DOHH2 (cell line): ENCODE results near the gene SNRPA.

ENCODE experiments used
- H3F3A ChIP-seq: fragments of 200-600 bp; sonication (generic), shearing (Covaris generic); 2 replicates; pipeline ENCODE4 v1.6.0; 2016; ENCODE audit warnings: antibody characterized with exemption, mild to moderate bottlenecking; ENCODE audit not compliant: control insufficient read depth, insufficient read depth
- H3K27ac ChIP-seq: fragments of 200-600 bp; sonication (generic); 2 replicates; pipeline ENCODE4 v1.5.1; 2014; ENCODE audit warnings: low read depth, mild to moderate bottlenecking, low read length, moderate library complexity
- H3K27me3 ChIP-seq: fragments of 200-600 bp; sonication (generic); 2 replicates; pipeline ENCODE4 v1.6.1; 2014; ENCODE audit warnings: mild to moderate bottlenecking, low read length, mixed read lengths; ENCODE audit not compliant: control insufficient read depth
- H3K36me3 ChIP-seq: fragments of 200-600 bp; sonication (generic); 2 replicates; pipeline ENCODE4 v1.6.1; 2014; ENCODE audit warnings: mild to moderate bottlenecking, low read length, moderate library complexity, mixed read lengths; ENCODE audit not compliant: control insufficient read depth
- H3K4me1 ChIP-seq: fragments of 200-600 bp; sonication (generic); 2 replicates; pipeline ENCODE4 v1.6.1; 2014; ENCODE audit warnings: mild to moderate bottlenecking, low read length, mixed read lengths; ENCODE audit not compliant: control insufficient read depth
- H3K4me2 ChIP-seq: fragments of 200-600 bp; sonication (generic); 2 replicates; pipeline ENCODE4 v1.6.0; 2014; ENCODE audit warnings: mild to moderate bottlenecking, low read length, moderate library complexity
- H3K4me3 ChIP-seq: fragments of 200-600 bp; sonication (generic); 2 replicates; pipeline ENCODE4 v1.5.1; 2014; ENCODE audit warnings: mild to moderate bottlenecking, low read length, mixed read lengths
- H3K79me2 ChIP-seq: fragments of 200-600 bp; sonication (generic); 2 replicates; pipeline ENCODE4 v1.6.1; 2014; ENCODE audit warnings: mild to moderate bottlenecking, low read length, mixed read lengths; ENCODE audit not compliant: control insufficient read depth
- H3K9me2 ChIP-seq: fragments of 200-600 bp; sonication (generic); replicated peaks from 2 replicates; pipeline ENCODE4 v1.6.1; 2014; ENCODE audit warnings: mild to moderate bottlenecking, low read length, mixed read lengths; ENCODE audit not compliant: control insufficient read depth
- H3K9me3 ChIP-seq: fragments of 200-600 bp; sonication (generic); 2 replicates; pipeline ENCODE4 v1.6.1; 2014; ENCODE audit warnings: antibody characterized with exemption, low read length, mixed read lengths; ENCODE audit not compliant: control insufficient read depth, insufficient read depth
- H4K20me1 ChIP-seq: fragments of 200-600 bp; sonication (generic); 2 replicates; pipeline ENCODE4 v1.6.0; 2014; ENCODE audit warnings: low read depth, mild to moderate bottlenecking, antibody characterized with exemption, low read length, moderate library complexity; ENCODE audit not compliant: control insufficient read depth, insufficient read depth
- CTCF ChIP-seq: fragments of 200-600 bp; sonication (generic); IDR thresholded peaks from one replicate; pipeline ENCODE4 v1.5.1; 2014; ENCODE audit warnings: antibody characterized with exemption, mild to moderate bottlenecking, low read depth, low read length; ENCODE audit not compliant: poor library complexity, severe bottlenecking
- EZH2phosphoT487 ChIP-seq: fragments of 200-600 bp; sonication (generic); IDR thresholded peaks from 2 replicates; pipeline ENCODE4 v1.6.1; 2017; ENCODE audit warnings: borderline replicate concordance, mild to moderate bottlenecking, antibody characterized with exemption, low read length, moderate library complexity, mixed read lengths

Gene SNRPA

GRCh38 chr19:40737102-40737644 is 13.8 kb upstream of the SNRPA start:
- H3K4me2 ChIP-seq: no peak overlapping the region
- no peak overlapping the region for H3K4me3 ChIP-seq
- H3K36me3 ChIP-seq: 0 out of 2 replicates have a peak, but pooled peaks cover 3% of the 10 kb centered on the region
- H3K27me3 ChIP-seq: no peaks in the 10 kb centered on the region
- no peaks in the 10 kb centered on the region for H3K4me1 ChIP-seq
- H3K9me3 ChIP-seq: no peaks in the 10 kb centered on the region
- no peak for TF ChIP-seq EZH2phosphoT487
- TF ChIP-seq CTCF: no peak
- H3K27ac ChIP-seq: no peak overlapping the region
- no peaks in the 10 kb centered on the region for H3K79me2 ChIP-seq
- H4K20me1 ChIP-seq: no peaks in the 10 kb centered on the region
- H3F3A ChIP-seq: no peaks in the 10 kb centered on the region
- no peaks in the 10 kb centered on the region for H3K9me2 ChIP-seq

DNA sequence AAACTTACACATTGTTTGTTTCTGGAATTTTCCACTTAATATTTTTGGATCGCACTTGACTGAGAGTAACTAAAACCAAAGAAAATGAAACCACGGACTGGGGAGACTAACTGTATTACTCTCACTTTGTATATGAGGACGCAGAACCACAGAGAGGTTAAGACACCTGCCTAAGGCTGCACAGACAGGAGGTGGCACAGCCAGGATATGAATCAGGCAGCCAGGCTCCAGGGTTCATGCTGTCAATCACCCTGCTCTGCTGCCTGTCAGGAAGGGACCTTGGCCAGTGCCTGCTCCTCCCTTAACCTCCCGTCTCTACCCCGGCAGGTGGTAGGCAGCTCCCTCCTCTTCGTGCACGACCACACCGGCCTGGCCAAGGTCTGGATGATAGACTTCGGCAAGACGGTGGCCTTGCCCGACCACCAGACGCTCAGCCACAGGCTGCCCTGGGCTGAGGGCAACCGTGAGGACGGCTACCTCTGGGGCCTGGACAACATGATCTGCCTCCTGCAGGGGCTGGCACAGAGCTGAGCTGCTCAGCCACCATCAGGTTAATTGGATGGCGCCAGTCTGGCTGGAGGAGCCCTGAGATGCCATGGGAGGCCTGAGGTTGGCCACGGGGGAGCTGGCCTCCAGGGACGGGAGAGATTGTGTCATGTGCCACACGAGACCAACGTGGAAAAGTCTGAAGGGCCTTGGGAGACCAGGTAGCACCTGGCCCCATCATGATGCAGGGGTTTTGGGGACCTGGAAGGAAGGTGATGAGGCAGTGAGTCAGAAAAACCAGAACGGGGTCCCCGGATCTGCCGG is 11.8 kb upstream of the SNRPA start:
- Histone ChIP-seq H3K79me2 (no peaks in the 10 kb centered on the region), H3K9me2 (no peaks in the 10 kb centered on the region), H3K4me3 (no peak overlapping the region), H3K36me3 (0 out of 2 replicates have a peak, but pooled peaks cover 3% of the 10 kb centered on the region), H3F3A (no peaks in the 10 kb centered on the region), H3K4me2 (no peak overlapping the region), H3K9me3 (no peaks in the 10 kb centered on the region), H3K27ac (no peak overlapping the region), H3K4me1 (no peaks in the 10 kb centered on the region), H3K27me3 (no peaks in the 10 kb centered on the region), H4K20me1 (no peaks in the 10 kb centered on the region)
- TF ChIP-seq CTCF: no peak
- TF ChIP-seq EZH2phosphoT487: no peak

DNA sequence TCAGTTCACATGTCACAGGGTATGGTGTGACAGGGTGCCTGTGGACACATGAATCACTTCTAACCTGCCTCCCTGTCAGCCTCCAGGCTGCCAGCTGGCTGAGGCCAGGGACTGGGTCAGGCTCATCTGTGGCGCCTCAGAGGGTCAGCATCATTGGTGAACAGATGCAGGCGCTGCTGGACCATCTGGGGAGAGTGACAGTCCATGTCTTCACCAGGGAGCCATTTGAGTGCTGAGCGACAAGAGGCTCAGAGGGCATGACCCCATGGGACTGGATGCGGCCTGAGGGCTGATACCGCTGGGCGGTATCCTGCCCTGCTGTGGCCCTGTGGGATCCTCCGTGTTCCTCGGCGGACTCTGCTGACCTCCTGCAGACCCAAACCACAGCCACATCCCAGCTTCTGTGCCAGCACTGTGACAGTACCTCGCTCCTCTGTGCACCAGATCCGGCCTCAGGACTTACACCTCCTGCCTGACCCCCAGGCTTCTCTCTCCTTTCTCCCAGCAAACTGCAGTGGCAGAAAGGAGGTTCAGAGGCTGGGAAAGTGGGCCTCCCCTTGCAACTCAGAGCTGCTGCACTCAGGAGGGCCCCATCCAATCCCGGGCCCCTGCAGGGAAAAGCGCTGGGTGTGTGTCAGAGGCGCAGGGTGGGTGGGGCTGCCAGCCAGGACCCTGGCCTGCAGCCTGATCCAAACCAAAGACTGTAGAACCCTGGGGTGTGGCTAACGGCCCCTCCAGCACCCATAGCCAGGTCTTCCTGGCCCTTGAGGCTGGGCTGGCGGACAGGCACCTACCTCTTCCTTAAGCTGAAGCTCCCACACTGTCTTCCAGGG is 10.9 kb upstream of the SNRPA start:
- no peak overlapping the region for H3K27ac ChIP-seq

More for the DNA sequence above, 10.9 kb upstream of the SNRPA start:
- Histone ChIP-seq H3K4me1 (no peaks in the 10 kb centered on the region), H3K79me2 (no peaks in the 10 kb centered on the region), H3K36me3 (0 out of 2 replicates have a peak, but pooled peaks cover 3% of the 10 kb centered on the region), H3K4me3 (no peak overlapping the region), H3K4me2 (no peak overlapping the region), H3F3A (no peaks in the 10 kb centered on the region), H3K9me3 (no peaks in the 10 kb centered on the region), H3K9me2 (no peaks in the 10 kb centered on the region), H4K20me1 (no peaks in the 10 kb centered on the region), H3K27me3 (no peaks in the 10 kb centered on the region)
- TF ChIP-seq EZH2phosphoT487 (no peak), CTCF (no peak)
